ENCODE results near the gene ALDH8A1.

The ALDH8A1 gene

DNA sequence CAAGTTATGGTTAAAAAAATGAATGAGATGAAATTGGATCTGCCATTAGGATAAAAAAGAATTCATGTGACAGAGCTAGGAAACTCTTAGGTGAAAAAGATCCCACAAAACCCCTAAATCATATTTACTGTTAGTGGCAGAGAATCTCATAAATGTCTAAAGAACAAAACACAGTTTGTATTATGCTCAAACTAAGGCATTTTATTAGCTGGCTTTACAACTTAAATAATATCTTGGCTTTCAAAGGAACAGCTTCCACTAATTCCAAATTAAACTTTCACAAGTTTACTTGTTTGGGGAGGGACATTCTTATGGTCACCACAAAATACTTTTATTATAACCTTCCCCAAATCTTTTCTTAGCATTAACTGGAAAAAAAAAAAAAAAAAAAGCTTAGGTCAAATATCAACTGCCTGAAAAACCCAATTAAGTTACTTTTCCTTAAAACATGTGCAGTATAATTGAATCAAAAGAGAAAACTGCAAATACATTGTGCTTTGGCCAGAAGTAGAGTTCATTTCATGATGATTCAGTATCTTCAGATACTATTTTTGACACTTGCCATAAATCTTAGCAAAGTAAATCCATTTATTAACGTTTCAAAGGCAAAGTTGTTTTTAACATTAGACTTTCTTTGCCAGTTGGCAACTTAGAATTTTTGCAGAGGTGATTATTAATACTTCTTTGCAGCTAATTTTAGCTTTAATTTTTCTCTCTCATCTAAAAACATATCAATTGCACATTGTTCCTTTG, 14.7 kb upstream of the ALDH8A1 start:
- no peaks in the 10 kb centered on the region for H3K79me2 ChIP-seq (ENCODE audit: control insufficient read depth, low read length)
- H3K27me3 ChIP-seq (ENCODE audit: control insufficient read depth, low read length), result no peaks in the 10 kb centered on the region
- no peaks in the 10 kb centered on the region for H3K9me2 ChIP-seq (replicated peaks; ENCODE audit: control insufficient read depth, low read length)
- no peak overlapping the region for H3K4me3 ChIP-seq (ENCODE audit: low read length)
- H3K27ac ChIP-seq (ENCODE audit: low read depth, low read length), result no peak overlapping the region
- no peaks in the 10 kb centered on the region for H3K4me1 ChIP-seq (ENCODE audit: control insufficient read depth, low read length)
- H4K20me1 ChIP-seq (ENCODE audit: control insufficient read depth, insufficient read depth, low read depth, low read length), result no peaks in the 10 kb centered on the region
- no peak overlapping the region for H3K4me2 ChIP-seq (ENCODE audit: low read length)
- H3F3A ChIP-seq (ENCODE audit: control insufficient read depth, insufficient read depth), result no peaks in the 10 kb centered on the region
- H3K36me3 ChIP-seq (ENCODE audit: control insufficient read depth, low read length), result peaks cover 39% of the 10 kb centered on the region
- no peaks in the 10 kb centered on the region for H3K9me3 ChIP-seq (ENCODE audit: control insufficient read depth, insufficient read depth, low read length)
- no peak for TF ChIP-seq EZH2phosphoT487 (IDR thresholded peaks at IDR 0.05; ENCODE audit: borderline replicate concordance, low read length)
- no peak for TF ChIP-seq CTCF (IDR thresholded peaks at IDR 0.05; ENCODE audit: low read depth, low read length, poor library complexity, severe bottlenecking)

DNA sequence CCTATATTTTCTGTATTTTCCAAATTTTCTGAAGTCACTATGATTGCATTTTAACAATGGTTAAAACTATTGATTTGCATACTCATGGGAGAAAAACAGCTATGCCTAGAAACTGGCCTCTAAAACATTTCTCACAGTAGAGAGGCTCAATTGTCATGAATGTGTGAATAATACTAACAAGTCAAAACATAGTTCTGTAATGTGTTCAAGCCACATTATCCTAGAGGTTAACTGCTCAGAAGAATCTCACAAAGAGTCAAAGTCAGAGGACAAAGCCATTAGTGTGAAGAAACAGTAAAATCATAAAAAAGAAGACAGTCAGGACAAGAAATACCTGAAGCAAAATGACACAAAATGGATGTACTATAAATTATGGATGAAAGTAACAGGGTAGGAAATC, 12.5 kb upstream of the ALDH8A1 start:
- no peaks in the 10 kb centered on the region for H4K20me1 ChIP-seq (ENCODE audit: control insufficient read depth, insufficient read depth, low read depth, low read length)
- no peaks in the 10 kb centered on the region for H3K79me2 ChIP-seq (ENCODE audit: control insufficient read depth, low read length)
- no peaks in the 10 kb centered on the region for H3K4me1 ChIP-seq (ENCODE audit: control insufficient read depth, low read length)
- no peak overlapping the region for H3K4me2 ChIP-seq (ENCODE audit: low read length)
- no peaks in the 10 kb centered on the region for H3K9me2 ChIP-seq (replicated peaks; ENCODE audit: control insufficient read depth, low read length)
- peaks cover 39% of the 10 kb centered on the region for H3K36me3 ChIP-seq (ENCODE audit: control insufficient read depth, low read length)
- no peak overlapping the region for H3K4me3 ChIP-seq (ENCODE audit: low read length)
- H3F3A ChIP-seq (ENCODE audit: control insufficient read depth, insufficient read depth), result 0 out of 2 replicates have a peak, but pooled peaks cover 3% of the 10 kb centered on the region
- no peak overlapping the region for H3K27ac ChIP-seq (ENCODE audit: low read depth, low read length)
- TF ChIP-seq EZH2phosphoT487 (IDR thresholded peaks at IDR 0.05; ENCODE audit: borderline replicate concordance, low read length) (no peak), CTCF (IDR thresholded peaks at IDR 0.05; ENCODE audit: low read depth, low read length, poor library complexity, severe bottlenecking) (no peak)
- no peaks in the 10 kb centered on the region for H3K27me3 ChIP-seq (ENCODE audit: control insufficient read depth, low read length)
- no peaks in the 10 kb centered on the region for H3K9me3 ChIP-seq (ENCODE audit: control insufficient read depth, insufficient read depth, low read length)

GRCh38 chr6:134961366-134961765, 11.5 kb upstream of the ALDH8A1 start:
- 0 out of 2 replicates have a peak, but pooled peaks cover 3% of the 10 kb centered on the region for H3F3A ChIP-seq (ENCODE audit: control insufficient read depth, insufficient read depth)
- H3K36me3 ChIP-seq (ENCODE audit: control insufficient read depth, low read length), result peaks cover 34% of the 10 kb centered on the region
- H3K27me3 ChIP-seq (ENCODE audit: control insufficient read depth, low read length), result no peaks in the 10 kb centered on the region
- no peaks in the 10 kb centered on the region for H3K9me2 ChIP-seq (replicated peaks; ENCODE audit: control insufficient read depth, low read length)
- H3K27ac ChIP-seq (ENCODE audit: low read depth, low read length), result no peak overlapping the region
- H3K4me2 ChIP-seq (ENCODE audit: low read length), result no peak overlapping the region
- H3K79me2 ChIP-seq (ENCODE audit: control insufficient read depth, low read length), result no peaks in the 10 kb centered on the region
- no peaks in the 10 kb centered on the region for H3K4me1 ChIP-seq (ENCODE audit: control insufficient read depth, low read length)
- no peaks in the 10 kb centered on the region for H3K9me3 ChIP-seq (ENCODE audit: control insufficient read depth, insufficient read depth, low read length)
- H3K4me3 ChIP-seq (ENCODE audit: low read length), result no peak overlapping the region
- TF ChIP-seq EZH2phosphoT487 (IDR thresholded peaks at IDR 0.05; ENCODE audit: borderline replicate concordance, low read length), result no peak
- TF ChIP-seq CTCF (IDR thresholded peaks at IDR 0.05; ENCODE audit: low read depth, low read length, poor library complexity, severe bottlenecking), result no peak
- no peaks in the 10 kb centered on the region for H4K20me1 ChIP-seq (ENCODE audit: control insufficient read depth, insufficient read depth, low read depth, low read length)

Measured in DOHH2 (cell line).